Esophagus muscularis mucosa (tissue), 4 donors: ENCODE data around the gene MT3. TPM values are rescaled to one million over a fixed set of nuclear protein-coding genes. Genes with fewer than 3 reads are reported as not detected.
A peak's percentile ranks its signal among the peaks of the same experiment; 100 is the strongest.

ENCODE experiments used
- DNase-seq: peaks from one replicate; pipeline ENCODE4 v3.0.0-alpha.2; 2017; ENCODE audit errors: extremely low spot score
- H3K27ac ChIP-seq, 4 donors: fragments of 200-600 bp; sonication (generic); replicated peaks in 1 of 4; 1 replicate in 3 of 4; 2 replicates in 1 of 4; pipeline ENCODE4 v1.5.1; 2016 to 2019; ENCODE audit warnings: mild to moderate bottlenecking in 1 of 4
- H3K27me3 ChIP-seq, 4 donors: fragments of 200-600 bp; sonication (generic); one replicate each; pipeline versions ENCODE4 v1.5.1 to v1.6.0; 2016 to 2019
- H3K36me3 ChIP-seq, 4 donors: fragments of 200-600 bp; sonication (generic); one replicate each; pipeline ENCODE4 v1.5.1; 2016 to 2019
- H3K4me1 ChIP-seq, 4 donors: fragments of 200-600 bp; sonication (generic); one replicate each; pipeline ENCODE4 v1.5.1; 2016 to 2019
- H3K4me3 ChIP-seq, 4 donors: fragments of 200-600 bp; sonication (generic); 1 replicate in 2 of 4; 2 replicates in 2 of 4; pipeline ENCODE4 v1.5.1; 2016 to 2019; ENCODE audit warnings: mild to moderate bottlenecking in 4 of 4, moderate library complexity in 1 of 4
- H3K9me3 ChIP-seq, 4 donors: fragments of 200-600 bp; sonication (generic); 1 replicate in 3 of 4; 2 replicates in 1 of 4; pipeline ENCODE4 v1.5.1; 2016 to 2019
- CTCF ChIP-seq, 3 experiments: fragments of 200-600 bp in 2 of 3; fragments of 450-650 bp in 1 of 3; sonication (generic) in 2 of 3; IDR thresholded peaks; one replicate each; pipeline ENCODE4 v1.5.1; 2017 to 2019; ENCODE audit warnings: antibody characterized with exemption in 3 of 3, mild to moderate bottlenecking in 2 of 3, moderate library complexity in 1 of 3
- EP300 ChIP-seq: sonication (generic); formaldehyde crosslinking; IDR thresholded peaks from one replicate; pipeline ENCODE4 v1.6.1; 2017; ENCODE audit warnings: antibody characterized with exemption
- POLR2A ChIP-seq: fragments of 450-650 bp; IDR thresholded peaks from one replicate; pipeline ENCODE4 v1.6.1; 2017; ENCODE audit warnings: antibody characterized with exemption, moderate library complexity, mild to moderate bottlenecking, low read depth
- POLR2AphosphoS5 ChIP-seq, 2 donors: sonication (generic); formaldehyde crosslinking; IDR thresholded peaks; one replicate each; pipeline ENCODE4 v1.6.1; 2017; ENCODE audit warnings: antibody characterized with exemption in 2 of 2
- WGBS: methylation state at CpG from one replicate; pipeline ENCODE4 v1.1.5; 2018; 5-methylcytosine and 5-hydroxymethylcytosine counted together
- intact Hi-C: fragments of 100-400 bp; cut with DNase I; formaldehyde crosslinking; loops from one replicate; pipeline ENCODE4 v1.15.1; 2023
- total RNA-seq, 4 donors: library from RNA; depleted of rRNA; stranded (reverse); fragments of >200 nt; gene quantifications; one replicate each; pipeline versions ENCODE4 v1.1.0 to v1.2.1, GENCODE V29; 2016

The MT3 gene
- total RNA-seq, 4 donors from 2014 or later: 2.0 to 12.5 (median 4.1) TPM

GRCh38 chr16:56629531-56629930, 40.2 kb downstream of the MT3 start:
- Histone ChIP-seq H3K27ac (peak overlapping the region in 3 of 4 donors; percentile 8 to 38 (median 25)), H3K36me3 (no peaks in the 10 kb centered on the region), H3K4me1 (peaks cover 16 to 57% (median 48%) of the 10 kb centered on the region in 4 donors), H3K27me3 (peaks cover 0 to 23% (median 0%) of the 10 kb centered on the region in 4 donors), H3K4me3 (no peak overlapping the region), H3K9me3 (no peaks in the 10 kb centered on the region)
- 97% methylated on average over 3 of the region's 3 CpGs for WGBS
- DNase-seq: no peak
- TF ChIP-seq POLR2AphosphoS5 (IDR thresholded peaks at IDR 0.05): no peak
- TF ChIP-seq EP300: no peak
- no peak for TF ChIP-seq POLR2A
- TF ChIP-seq CTCF (IDR thresholded peaks at IDR 0.05): no peak
- intact Hi-C loops: loop anchor here (10.0 kb wide), 1 partner anchor 205 kb away; the partner anchor contains the start of gene AMFR

GRCh38 chr16:56630134-56630533, 40.8 kb downstream of the MT3 start:
- Histone ChIP-seq H3K27ac (no peak overlapping the region), H3K4me1 (peaks cover 13 to 58% (median 50%) of the 10 kb centered on the region in 4 donors), H3K4me3 (no peak overlapping the region), H3K9me3 (no peaks in the 10 kb centered on the region), H3K27me3 (peaks cover 0 to 29% (median 3%) of the 10 kb centered on the region in 4 donors), H3K36me3 (no peaks in the 10 kb centered on the region)
- WGBS: 92% methylated on average over 3 of the region's 3 CpGs
- TF ChIP-seq CTCF (IDR thresholded peaks at IDR 0.05) (no peak), EP300 (no peak)
- intact Hi-C loops: no loop called here
- no peak for DNase-seq

GRCh38 chr16:56631197-56631596, 41.9 kb downstream of the MT3 start:
- peaks cover 17 to 62% (median 48%) of the 10 kb centered on the region in 4 donors for H3K4me1 ChIP-seq
- WGBS: 92% methylated on average over 10 of the region's 10 CpGs
- no peaks in the 10 kb centered on the region for H3K36me3 ChIP-seq
- TF ChIP-seq POLR2AphosphoS5 (IDR thresholded peaks at IDR 0.05): no peak
- no peak for TF ChIP-seq CTCF (IDR thresholded peaks at IDR 0.05)
- no peak for TF ChIP-seq POLR2A
- DNase-seq: no peak
- intact Hi-C loops: no loop called here
- peaks cover 0 to 40% (median 9%) of the 10 kb centered on the region in 4 donors for H3K27me3 ChIP-seq
- H3K27ac ChIP-seq: peak overlapping the region; percentile 67 to 82 (median 74)
- no peaks in the 10 kb centered on the region for H3K9me3 ChIP-seq
- no peak overlapping the region for H3K4me3 ChIP-seq

GRCh38 chr16:56631832-56632155, 42.5 kb downstream of the MT3 start:
- DNase-seq: no peak
- peaks cover 11 to 57% (median 43%) of the 10 kb centered on the region in 4 donors for H3K4me1 ChIP-seq
- intact Hi-C loops: no loop called here
- WGBS: 28% methylated on average over 14 of the region's 14 CpGs
- H3K4me3 ChIP-seq: peak overlapping the region; percentile 57 to 66 (median 60)
- H3K9me3 ChIP-seq: no peaks in the 10 kb centered on the region
- H3K27ac ChIP-seq: peak overlapping the region; percentile 67 to 82 (median 74)
- H3K27me3 ChIP-seq: peaks cover 0 to 45% (median 11%) of the 10 kb centered on the region in 4 donors
- H3K36me3 ChIP-seq: no peaks in the 10 kb centered on the region
- TF ChIP-seq POLR2AphosphoS5 (IDR thresholded peaks at IDR 0.05) (no peak), CTCF (IDR thresholded peaks at IDR 0.05) (no peak), POLR2A (no peak), EP300 (no peak)
